K562 (cell line): Measurements from ENCODE around the gene TMEM178A. TPM values are rescaled to one million over a fixed set of nuclear protein-coding genes. Genes with fewer than 3 reads are reported as not detected.

Experiments used
- ATAC-seq: fragments of 200-7000 bp; cut with Tn5 transposase; 3 replicates; pipeline ENCODE4 v1.9.1; 2020; ENCODE audit warnings: moderate library complexity
- BruUV-seq: library from RNA; stranded (reverse); fragments of 400-500 nt; replicated peaks from 2 replicates; lab custom pipeline; 2021; lab: Mats Ljungman, UMichigan
- CTCF ChIA-PET: fragments of 300-600 bp; formaldehyde crosslinking; extraction: SDS; loops from one replicate; lab custom pipeline; 2021; ENCODE audit warnings: low intra/inter-chr PET ratio; lab: Yijun Ruan, JAX
- POLR2A ChIA-PET: fragments of 300-600, 350-650 bp; sonication (Branson Sonifier 250); formaldehyde crosslinking; extraction: SDS; loops from one replicate; lab custom pipeline; 2021; ENCODE audit warnings: antibody characterized with exemption, inconsistent platforms; lab: Yijun Ruan, JAX
- DNase-seq, 4 experiments: peaks; one replicate each; pipeline versions ENCODE4 v3.0.0 to v3.0.0-alpha.2; 2011 to 2018; ENCODE audit warnings: low spot score in 3 of 4, mixed read lengths in 3 of 4; ENCODE audit errors: extremely low read depth in 1 of 4
- FAIRE-seq: peaks from 2 replicates; lab custom pipeline; 2011; peaks lifted over from hg19 to GRCh38; lab: Jason Lieb, UNC
- H2AFZ ChIP-seq: 2 replicates; pipeline ENCODE4 v1.6.0; 2011; ENCODE audit warnings: low read depth, low read length, control low read depth, inconsistent platforms
- H3K27ac ChIP-seq: fragments of 200-600 bp; 3 replicates; pipeline ENCODE4 v1.8.0; 2011; ENCODE audit warnings: low read depth, mild to moderate bottlenecking, control low read depth, inconsistent platforms, low read length, moderate library complexity, mixed read lengths; ENCODE audit errors: extremely low read depth
- H3K27me3 ChIP-seq, 2 experiments: fragments of 300-600 bp in 1 of 2; 2 replicates in 1 of 2; 3 replicates in 1 of 2; pipeline versions ENCODE4 v1.6.0 to v1.8.0; 2011; ENCODE audit warnings: inconsistent platforms in 2 of 2, low read length in 2 of 2, mild to moderate bottlenecking in 1 of 2, mixed read lengths in 1 of 2, moderate library complexity in 1 of 2; ENCODE audit not compliant: control insufficient read depth in 2 of 2, insufficient read depth in 2 of 2
- H3K36me3 ChIP-seq: fragments of 300-600 bp; 3 replicates; pipeline ENCODE4 v1.8.0; 2011; ENCODE audit warnings: mild to moderate bottlenecking, low read length, inconsistent platforms; ENCODE audit not compliant: control insufficient read depth, insufficient read depth
- H3K4me1 ChIP-seq, 2 experiments: fragments of 200-600 bp in 1 of 2; replicated peaks in 1 of 2; 2 replicates in 1 of 2; 3 replicates in 1 of 2; pipeline versions ENCODE4 v1.5.1 to v1.8.0; 2011; ENCODE audit warnings: inconsistent platforms in 2 of 2, low read length in 2 of 2, mild to moderate bottlenecking in 1 of 2, mixed read lengths in 1 of 2, moderate library complexity in 1 of 2; ENCODE audit not compliant: control insufficient read depth in 2 of 2, insufficient read depth in 2 of 2
- H3K4me2 ChIP-seq: 2 replicates; pipeline ENCODE4 v1.6.1; 2011; ENCODE audit warnings: low read length, control low read depth, inconsistent platforms, mixed read lengths; ENCODE audit not compliant: insufficient read depth
- H3K4me3 ChIP-seq: fragments of 200-600 bp; sonication (generic), shearing (Covaris generic); 2 replicates; pipeline ENCODE4 v1.5.1; 2016; ENCODE audit warnings: control low read depth, inconsistent platforms
- H3K79me2 ChIP-seq: fragments of 200-600 bp; 3 replicates; pipeline ENCODE4 v1.8.0; 2011; ENCODE audit warnings: low read length, inconsistent platforms; ENCODE audit not compliant: control insufficient read depth, insufficient read depth
- H3K9ac ChIP-seq, 2 experiments: 2 replicates each; pipeline versions ENCODE4 v1.6.0 to v1.6.1; 2011; ENCODE audit warnings: low read depth in 2 of 2, low read length in 2 of 2, control low read depth in 1 of 2, inconsistent platforms in 1 of 2, mild to moderate bottlenecking in 1 of 2, mixed read lengths in 1 of 2; ENCODE audit not compliant: insufficient read depth in 1 of 2
- H3K9me1 ChIP-seq: one replicate; pipeline ENCODE4 v1.6.0; 2011; ENCODE audit warnings: inconsistent platforms, mild to moderate bottlenecking, low read length, moderate library complexity; ENCODE audit not compliant: control insufficient read depth, insufficient read depth
- H3K9me3 ChIP-seq: replicated peaks from 2 replicates; pipeline ENCODE4 v1.5.1; 2011; ENCODE audit warnings: low read depth, low read length, inconsistent platforms; ENCODE audit not compliant: control insufficient read depth, insufficient read depth
- H4K20me1 ChIP-seq: replicated peaks from 2 replicates; pipeline ENCODE4 v1.6.1; 2011; ENCODE audit warnings: low read length, inconsistent platforms, mixed read lengths; ENCODE audit not compliant: control insufficient read depth, insufficient read depth
- HNRNPH1 ChIP-seq: fragments of 200-400 bp; formaldehyde crosslinking; optimal IDR thresholded peaks from 2 replicates; pipeline ENCODE3; 2017; ENCODE audit warnings: low read depth, mild to moderate bottlenecking, low read length, moderate library complexity
- IFI16 ChIP-seq: fragments of 250-450 bp; sonication (Bioruptor Pico); IDR thresholded peaks from 2 replicates; pipeline ENCODE4 v2.1.2; 2022; ENCODE audit warnings: mild to moderate bottlenecking, inconsistent platforms
- ZNF146 ChIP-seq: IDR thresholded peaks from one replicate; pipeline ENCODE4 v1.6.1; 2018; ENCODE audit warnings: missing compliant biosample characterization; ENCODE audit not compliant: unreplicated experiment
- WGBS: fragments of 100-300 bp; shearing (Covaris generic); methylation state at CpG from one replicate; pipeline ENCODE4 v1.1.6; 2016; ENCODE audit warnings: low coverage, mixed read lengths; ENCODE audit not compliant: insufficient coverage; ENCODE audit errors: missing lambda C conversion rate; 5-methylcytosine and 5-hydroxymethylcytosine counted together
- in situ Hi-C: fragments of 300-500 bp; cut with MboI; formaldehyde crosslinking; loops from 4 replicates; pipeline ENCODE4 v1.15.0; 2018; ENCODE audit warnings: inconsistent platforms, mixed read lengths
- intact Hi-C: fragments of 100-400 bp; cut with micrococcal nuclease; formaldehyde crosslinking; loops from 2 replicates; pipeline ENCODE4 v1.14.2; 2022
- polyA plus RNA-seq, 8 experiments: library from polyadenylated mRNA; depleted of rRNA in 4 of 8; stranded (reverse) in 5 of 8; unstranded in 3 of 8; fragments of >200 nt; fragmentation: Nextera tagmentation in 2 of 8; fragmentation: Illumina TruSeq in 1 of 8; extraction: Ambion mirVana in 2 of 8; extraction: Trizol in 1 of 8; gene quantifications; 2 replicates each; pipeline versions ENCODE4 v1.2.1 to v1.2.3, GENCODE V29; 2011 to 2014; ENCODE audit warnings: inconsistent platforms in 1 of 8, missing spikeins in 1 of 8
- total RNA-seq, 7 experiments: library from RNA; depleted of rRNA in 6 of 7; stranded (reverse); fragments of >200 nt in 6 of 7; fragmentation: Illumina TruSeq in 2 of 7; extraction: Trizol in 2 of 7; gene quantifications; 2 replicates each; pipeline versions ENCODE4 v1.2.1 to v1.2.3, GENCODE V29; 2011 to 2021; ENCODE audit warnings: low replicate concordance in 1 of 7
- TF ChIP-seq, protein P1 (sequence below): fragments of 450-650 bp; IDR thresholded peaks from 2 replicates; pipeline ENCODE4 v1.6.1; 2016; ENCODE audit warnings: mild to moderate bottlenecking

Gene TMEM178A
- total and polyA plus RNA-seq, 9 of the 15 experiments (the other 6 are each of a cell fraction or from before 2014, with no cell fraction given), result 0.04 to 0.17 TPM; not detected in 7

DNA sequence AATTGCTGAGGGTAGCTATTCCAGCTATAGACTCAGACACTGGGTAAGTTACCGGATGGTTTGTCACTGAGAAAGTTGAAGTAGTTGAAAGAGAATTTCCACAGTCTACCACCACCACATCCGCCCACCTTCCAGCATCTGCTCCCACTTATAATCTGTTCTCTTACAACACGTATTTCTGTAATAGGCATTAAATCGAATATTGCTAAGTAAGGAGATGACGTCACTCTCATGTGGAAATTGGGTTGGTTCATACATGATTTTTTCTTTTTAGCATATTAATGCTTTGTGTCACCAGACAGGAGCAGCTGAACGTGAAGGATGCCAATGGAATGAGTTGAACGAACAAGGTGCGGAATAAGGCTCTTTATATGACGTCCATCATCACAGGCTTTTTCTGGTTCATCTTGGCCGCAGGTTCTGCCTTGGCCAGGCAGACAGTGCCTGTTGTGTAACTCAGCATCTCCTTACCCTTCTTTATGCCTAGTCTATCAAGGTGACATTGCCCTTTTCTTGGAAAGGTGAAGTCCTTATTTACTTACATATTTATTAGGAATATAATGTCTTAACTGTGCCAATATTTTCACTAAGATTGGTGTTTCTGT is 67.5 kb downstream of the TMEM178A start:
- Histone ChIP-seq H3K4me1 (no peaks in the 10 kb centered on the region), H4K20me1 (peaks cover 2% of the 10 kb centered on the region; the same call in 1 of the 2 replicates), H3K79me2 (peaks cover 8% of the 10 kb centered on the region; the same call in 2 of the 3 replicates), H3K9ac (no peak overlapping the region), H3K27me3 (no peaks in the 10 kb centered on the region), H2AFZ (no peak overlapping the region), H3K27ac (no peak overlapping the region), H3K36me3 (peaks cover 51% of the 10 kb centered on the region), H3K9me1 (no peaks in the 10 kb centered on the region), H3K4me2 (no peak overlapping the region), H3K4me3 (no peak overlapping the region), H3K9me3 (no peaks in the 10 kb centered on the region)
- no peak for TF ChIP-seq ZNF146 (CRISPR knock-in tag)
- no peak for TF ChIP-seq IFI16 (CRISPR knock-in tag)
- TF ChIP-seq, protein P1, sequence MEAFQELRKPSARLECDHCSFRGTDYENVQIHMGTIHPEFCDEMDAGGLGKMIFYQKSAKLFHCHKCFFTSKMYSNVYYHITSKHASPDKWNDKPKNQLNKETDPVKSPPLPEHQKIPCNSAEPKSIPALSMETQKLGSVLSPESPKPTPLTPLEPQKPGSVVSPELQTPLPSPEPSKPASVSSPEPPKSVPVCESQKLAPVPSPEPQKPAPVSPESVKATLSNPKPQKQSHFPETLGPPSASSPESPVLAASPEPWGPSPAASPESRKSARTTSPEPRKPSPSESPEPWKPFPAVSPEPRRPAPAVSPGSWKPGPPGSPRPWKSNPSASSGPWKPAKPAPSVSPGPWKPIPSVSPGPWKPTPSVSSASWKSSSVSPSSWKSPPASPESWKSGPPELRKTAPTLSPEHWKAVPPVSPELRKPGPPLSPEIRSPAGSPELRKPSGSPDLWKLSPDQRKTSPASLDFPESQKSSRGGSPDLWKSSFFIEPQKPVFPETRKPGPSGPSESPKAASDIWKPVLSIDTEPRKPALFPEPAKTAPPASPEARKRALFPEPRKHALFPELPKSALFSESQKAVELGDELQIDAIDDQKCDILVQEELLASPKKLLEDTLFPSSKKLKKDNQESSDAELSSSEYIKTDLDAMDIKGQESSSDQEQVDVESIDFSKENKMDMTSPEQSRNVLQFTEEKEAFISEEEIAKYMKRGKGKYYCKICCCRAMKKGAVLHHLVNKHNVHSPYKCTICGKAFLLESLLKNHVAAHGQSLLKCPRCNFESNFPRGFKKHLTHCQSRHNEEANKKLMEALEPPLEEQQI, result no peak
- TF ChIP-seq HNRNPH1, result no peak
- TSS peak; percentile 22 for BruUV-seq
- POLR2A ChIA-PET, result interaction anchor here (0.6 kb wide), 1 partner anchor 122 kb away, joined by 3 read pairs; no protein-coding TSS in a partner anchor
- intact Hi-C loops (loop anchor here (5.0 kb wide), 1 partner anchor 296 kb away; the partner anchor contains the start of gene MAP4K3), in situ Hi-C loops (no loop called here)
- 93% methylated on average over 10 of the region's 10 CpGs for WGBS
- no peak for ATAC-seq
- FAIRE-seq, result no peak
- no peak for DNase-seq
- CTCF ChIA-PET, result no interaction called here
